Testis (tissue), 3 donors: ENCODE results near the gene NLRP1. TPM values are rescaled to one million over a fixed set of nuclear protein-coding genes. Genes with fewer than 3 reads are reported as not detected.

Experiments used
- DNase-seq: peaks from one replicate; pipeline ENCODE4 v3.0.0-alpha.2; 2019
- H3K27ac ChIP-seq, 2 donors: fragments of 200-600 bp; sonication (generic); one replicate each; pipeline ENCODE4 v1.5.1; 2019
- H3K27me3 ChIP-seq: fragments of 200-600 bp; sonication (generic); one replicate; pipeline ENCODE4 v1.5.1; 2019
- H3K36me3 ChIP-seq: fragments of 200-600 bp; sonication (generic); one replicate; pipeline ENCODE4 v1.5.1; 2017; ENCODE audit warnings: low read depth; ENCODE audit errors: missing control alignments
- H3K4me1 ChIP-seq: fragments of 200-600 bp; sonication (generic); one replicate; pipeline ENCODE4 v1.5.1; 2019
- H3K4me3 ChIP-seq, 2 donors: fragments of 200-600 bp; sonication (generic); one replicate each; pipeline ENCODE4 v1.5.1; 2017 to 2019
- H3K9me3 ChIP-seq: fragments of 200-600 bp; sonication (generic); one replicate; pipeline ENCODE4 v1.5.1; 2017
- CTCF ChIP-seq, 3 experiments: fragments of 450-650 bp in 2 of 3; fragments of 200-600 bp in 1 of 3; sonication (generic) in 1 of 3; IDR thresholded peaks; one replicate each; pipeline ENCODE4 v1.5.1; 2016 to 2019; ENCODE audit warnings: antibody characterized with exemption in 3 of 3, mild to moderate bottlenecking in 2 of 3, moderate library complexity in 1 of 3
- POLR2A ChIP-seq: fragments of 450-650 bp; IDR thresholded peaks from one replicate; pipeline ENCODE4 v1.6.1; 2017; ENCODE audit warnings: antibody characterized with exemption, mild to moderate bottlenecking, moderate library complexity
- WGBS, 2 donors: methylation state at CpG; one replicate each; pipeline ENCODE4 v1.1.5; 2018; 5-methylcytosine and 5-hydroxymethylcytosine counted together
- intact Hi-C: fragments of 100-400 bp; cut with DNase I; formaldehyde crosslinking; loops from one replicate; pipeline ENCODE4 v1.15.1; 2023; ENCODE audit warnings: low total_unique reads
- polyA plus RNA-seq: library from polyadenylated mRNA; stranded (reverse); fragments of 350-450 nt; fragmentation: Illumina TruSeq; extraction: RNeasy Lipid Tissue Mini Kit (QIAGEN cat#74804); gene quantifications from one replicate; pipeline ENCODE4 v1.2.3, GENCODE V29; 2014; ENCODE audit warnings: low read depth, low replicate concordance; ENCODE audit not compliant: insufficient read depth
- total RNA-seq, 2 donors: library from RNA; depleted of rRNA; stranded (reverse); fragments of >200 nt; gene quantifications; one replicate each; pipeline ENCODE4 v1.2.3, GENCODE V29; 2016

Gene NLRP1
- total and polyA plus RNA-seq, 3 donors from 2014 or later, result 35.4 to 68.5 (median 39.0) TPM

GRCh38 chr17:5486206-5487124 lies 97.8 kb downstream of the NLRP1 start, which contains the start of gene MIS12:
MIS12 (plus strand) TSS chr17:5486566; CDS start chr17:5488863, 2,297 bp downstream.
- H3K27ac ChIP-seq, result peak within 1 kb of the TSS; percentile 97 to 100
- no peak for TF ChIP-seq POLR2A
- no peak for TF ChIP-seq CTCF (IDR thresholded peaks at IDR 0.05)
- H3K4me1 ChIP-seq, result peaks cover 3% of the 10 kb centered on the region
- H3K27me3 ChIP-seq, result no peaks in the 10 kb centered on the region
- DNase-seq, result peak; percentile 100
- peak within 1 kb of the TSS; percentile 88 to 95 for H3K4me3 ChIP-seq
- H3K9me3 ChIP-seq, result no peaks in the 10 kb centered on the region
- intact Hi-C loops, result no loop called here
- 0 to 1% methylated on average over 37 to 77 of the region's 77 CpGs for WGBS, 2 donors
- H3K36me3 ChIP-seq, result no peaks in the 10 kb centered on the region

GRCh38 chr17:5485270-5486205 lies 98.8 kb downstream of the NLRP1 start, which contains the start of gene DERL2:
DERL2 (minus strand) TSS chr17:5486178; CDS start chr17:5486161, 17 bp downstream.
- DNase-seq, result peak; percentile 18
- H3K27me3 ChIP-seq, result no peaks in the 10 kb centered on the region
- peak within 1 kb of the TSS; percentile 97 to 100 for H3K27ac ChIP-seq
- intact Hi-C loops, result no loop called here
- no peak for TF ChIP-seq POLR2A
- TF ChIP-seq CTCF (IDR thresholded peaks at IDR 0.05), result no peak
- H3K36me3 ChIP-seq, result no peaks in the 10 kb centered on the region
- H3K4me3 ChIP-seq, result peak within 1 kb of the TSS; percentile 88 to 95
- H3K9me3 ChIP-seq, result no peaks in the 10 kb centered on the region
- H3K4me1 ChIP-seq, result peaks cover 3% of the 10 kb centered on the region
- 6% methylated on average over 21 to 29 of the region's 29 CpGs for WGBS, 2 donors

GRCh38 chr17:5481451-5481850 lies 102.9 kb downstream of the NLRP1 start:
- 90 to 98% methylated on average over 4 of the region's 4 CpGs for WGBS, 2 donors
- no peak overlapping the region for H3K27ac ChIP-seq
- H3K27me3 ChIP-seq, result no peaks in the 10 kb centered on the region
- H3K36me3 ChIP-seq, result no peaks in the 10 kb centered on the region
- no peaks in the 10 kb centered on the region for H3K9me3 ChIP-seq
- H3K4me1 ChIP-seq, result no peaks in the 10 kb centered on the region
- DNase-seq, result no peak
- intact Hi-C loops, result no loop called here
- TF ChIP-seq POLR2A (no peak), CTCF (IDR thresholded peaks at IDR 0.05) (no peak)
- no peak overlapping the region for H3K4me3 ChIP-seq

GRCh38 chr17:5480962-5481361 lies 103.3 kb downstream of the NLRP1 start:
- Histone ChIP-seq H3K27ac (no peak overlapping the region), H3K27me3 (no peaks in the 10 kb centered on the region), H3K9me3 (no peaks in the 10 kb centered on the region), H3K36me3 (no peaks in the 10 kb centered on the region), H3K4me3 (no peak overlapping the region), H3K4me1 (no peaks in the 10 kb centered on the region)
- TF ChIP-seq CTCF (IDR thresholded peaks at IDR 0.05), result no peak
- no peak for TF ChIP-seq POLR2A
- intact Hi-C loops, result no loop called here
- WGBS, 2 donors, result 84 to 89% methylated on average over 6 of the region's 6 CpGs
- DNase-seq, result no peak
